Transverse colon (tissue), 4 donors: ENCODE results near the gene ANKRD34A. TPM values are rescaled to one million over a fixed set of nuclear protein-coding genes. Genes with fewer than 3 reads are reported as not detected.

Experiments used
- DNase-seq: peaks from one replicate; pipeline ENCODE4 v3.0.0-alpha.2; 2019
- H3K27ac ChIP-seq, 4 donors: fragments of 200-600 bp; sonication (generic); 2 replicates each; pipeline ENCODE4 v1.5.1; 2016 to 2018; ENCODE audit warnings: inconsistent platforms in 4 of 4
- H3K27me3 ChIP-seq: fragments of 200-600 bp; sonication (generic); 2 replicates; pipeline ENCODE4 v1.5.1; 2017; ENCODE audit warnings: inconsistent platforms
- H3K36me3 ChIP-seq, 4 donors: fragments of 200-600 bp; sonication (generic); 2 replicates each; pipeline ENCODE4 v1.5.1; 2017 to 2019; ENCODE audit warnings: inconsistent platforms in 4 of 4
- H3K4me1 ChIP-seq, 4 donors: fragments of 200-600 bp; sonication (generic); 2 replicates each; pipeline ENCODE4 v1.5.1; 2017 to 2020; ENCODE audit warnings: inconsistent platforms in 4 of 4
- H3K4me3 ChIP-seq, 4 donors: fragments of 200-600 bp; sonication (generic); 1 replicate in 1 of 4; 2 replicates in 3 of 4; pipeline versions ENCODE4 v1.5.1 to v1.6.1; 2017 to 2019; ENCODE audit warnings: inconsistent platforms in 4 of 4
- H3K9me3 ChIP-seq, 2 donors: fragments of 200-600 bp; sonication (generic); 2 replicates each; pipeline ENCODE4 v1.5.1; 2017 to 2019; ENCODE audit warnings: inconsistent platforms in 2 of 2
- EP300 ChIP-seq: sonication (generic); formaldehyde crosslinking; IDR thresholded peaks from one replicate; pipeline ENCODE4 v1.6.1; 2017; ENCODE audit warnings: antibody characterized with exemption, low read depth
- POLR2A ChIP-seq: fragments of 450-650 bp; IDR thresholded peaks from one replicate; pipeline ENCODE4 v1.6.1; 2016; ENCODE audit warnings: antibody characterized with exemption, mild to moderate bottlenecking, moderate library complexity
- POLR2AphosphoS5 ChIP-seq, 3 donors: sonication (generic); formaldehyde crosslinking; IDR thresholded peaks; one replicate each; pipeline ENCODE4 v1.6.1; 2016; ENCODE audit warnings: antibody characterized with exemption in 3 of 3
- WGBS, 2 donors: methylation state at CpG; one replicate each; pipeline ENCODE4 v1.1.5; 2018; ENCODE audit warnings: low coverage in 1 of 2; 5-methylcytosine and 5-hydroxymethylcytosine counted together
- in situ Hi-C, 4 donors: fragments of 200-750 bp; cut with MboI; loops; one replicate each; pipeline versions ENCODE4 v1.15.0 to v1.15.1; 2017; ENCODE audit warnings: low sequenced_read_pairs in 3 of 4, low pct_ligation_motif_present in 1 of 4, low pct_unique_long_range_greater_than_20kb in 1 of 4
- intact Hi-C: fragments of 100-400 bp; cut with DNase I; formaldehyde crosslinking; loops from one replicate; pipeline ENCODE4 v1.15.1; 2023; ENCODE audit warnings: low total_unique reads
- total RNA-seq, 4 donors: library from RNA; depleted of rRNA; stranded (reverse); fragments of >200 nt; gene quantifications; one replicate each; pipeline ENCODE4 v1.1.0, GENCODE V29; 2016
- TF ChIP-seq, protein P1 (sequence below), 5 experiments: fragments of 200-600 bp in 3 of 5; fragments of 450-650 bp in 2 of 5; sonication (generic) in 3 of 5; IDR thresholded peaks; 1 replicate in 2 of 5; 2 replicates in 3 of 5; pipeline ENCODE4 v1.5.1; 2016 to 2017; ENCODE audit warnings: antibody characterized with exemption in 5 of 5, inconsistent platforms in 3 of 5, mild to moderate bottlenecking in 2 of 5, moderate library complexity in 1 of 5

The ANKRD34A gene
- total RNA-seq, 4 donors from 2014 or later = 0.41 to 4.1 (median 0.64) TPM; not detected in 1

DNA sequence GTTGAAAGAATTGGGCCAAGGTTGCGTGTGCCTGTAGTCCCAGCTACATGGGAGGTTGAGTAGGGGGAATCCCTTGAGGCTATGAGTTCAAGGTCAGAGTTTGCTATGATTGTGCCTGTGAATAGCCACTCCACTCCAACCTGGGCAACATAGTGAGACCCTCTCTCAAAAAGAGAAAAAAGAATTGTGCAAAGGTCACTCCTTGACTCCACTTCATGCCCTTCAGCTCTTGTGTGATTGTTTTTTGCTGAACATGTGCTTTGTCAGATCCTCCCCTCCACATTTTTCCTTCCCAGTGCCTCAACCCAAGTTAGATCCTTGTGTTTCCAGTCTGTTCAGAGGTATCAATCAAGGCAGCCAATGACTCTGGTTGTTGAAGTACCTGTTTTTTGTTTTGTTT is 23.6 kb upstream of the ANKRD34A start:
- DNase-seq = no peak
- peak; percentile 32 for TF ChIP-seq POLR2A
- TF ChIP-seq EP300 = no peak
- TF ChIP-seq POLR2AphosphoS5 (IDR thresholded peaks at IDR 0.05) = peak in 2 of 3 donors; percentile 51 to 80
- Histone ChIP-seq H3K27ac (peak overlapping the region; percentile 96 to 99 (median 98)), H3K9me3 (no peaks in the 10 kb centered on the region), H3K36me3 (peaks cover 0 to 7% (median 4%) of the 10 kb centered on the region in 4 donors), H3K4me3 (no peak overlapping the region), H3K27me3 (no peaks in the 10 kb centered on the region), H3K4me1 (peaks cover 41 to 57% (median 47%) of the 10 kb centered on the region in 4 donors)
- 100% methylated on average over 1 of the region's 1 CpG for WGBS, 2 donors
- in situ Hi-C loops = no loop called here
- intact Hi-C loops = no loop called here

DNA sequence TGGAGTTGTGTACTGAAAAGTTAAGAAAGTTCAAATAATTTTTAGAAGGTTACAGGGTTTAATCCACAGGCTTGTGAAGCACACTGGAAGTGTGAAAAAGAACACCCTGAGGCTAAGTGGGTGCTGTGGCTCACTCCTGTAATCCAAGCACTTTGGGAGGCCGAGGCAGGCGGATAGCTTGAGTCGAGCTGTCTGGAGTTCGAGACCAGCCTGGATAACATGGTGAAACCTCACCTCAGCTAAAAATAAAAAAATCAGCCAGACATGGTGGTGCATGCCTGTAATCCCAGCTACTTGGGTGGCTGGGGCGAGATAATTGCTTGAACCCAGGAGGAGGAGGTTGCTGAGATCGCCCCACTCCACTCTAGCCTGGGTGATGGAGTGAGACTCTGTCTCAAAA is 22.2 kb upstream of the ANKRD34A start:
- H3K27me3 ChIP-seq = no peaks in the 10 kb centered on the region
- no peak for DNase-seq
- TF ChIP-seq, protein P1, sequence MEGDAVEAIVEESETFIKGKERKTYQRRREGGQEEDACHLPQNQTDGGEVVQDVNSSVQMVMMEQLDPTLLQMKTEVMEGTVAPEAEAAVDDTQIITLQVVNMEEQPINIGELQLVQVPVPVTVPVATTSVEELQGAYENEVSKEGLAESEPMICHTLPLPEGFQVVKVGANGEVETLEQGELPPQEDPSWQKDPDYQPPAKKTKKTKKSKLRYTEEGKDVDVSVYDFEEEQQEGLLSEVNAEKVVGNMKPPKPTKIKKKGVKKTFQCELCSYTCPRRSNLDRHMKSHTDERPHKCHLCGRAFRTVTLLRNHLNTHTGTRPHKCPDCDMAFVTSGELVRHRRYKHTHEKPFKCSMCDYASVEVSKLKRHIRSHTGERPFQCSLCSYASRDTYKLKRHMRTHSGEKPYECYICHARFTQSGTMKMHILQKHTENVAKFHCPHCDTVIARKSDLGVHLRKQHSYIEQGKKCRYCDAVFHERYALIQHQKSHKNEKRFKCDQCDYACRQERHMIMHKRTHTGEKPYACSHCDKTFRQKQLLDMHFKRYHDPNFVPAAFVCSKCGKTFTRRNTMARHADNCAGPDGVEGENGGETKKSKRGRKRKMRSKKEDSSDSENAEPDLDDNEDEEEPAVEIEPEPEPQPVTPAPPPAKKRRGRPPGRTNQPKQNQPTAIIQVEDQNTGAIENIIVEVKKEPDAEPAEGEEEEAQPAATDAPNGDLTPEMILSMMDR (IDR thresholded peaks at IDR 0.05) = no peak
- TF ChIP-seq POLR2A = no peak
- no peak for TF ChIP-seq POLR2AphosphoS5 (IDR thresholded peaks at IDR 0.05)
- TF ChIP-seq EP300 = no peak
- intact Hi-C loops (no loop called here), in situ Hi-C loops (no loop called here)
- no peaks in the 10 kb centered on the region for H3K36me3 ChIP-seq
- peak overlapping the region; percentile 97 to 99 (median 98) for H3K27ac ChIP-seq
- no peaks in the 10 kb centered on the region for H3K9me3 ChIP-seq
- 90 to 98% methylated on average over 6 of the region's 6 CpGs for WGBS, 2 donors
- H3K4me3 ChIP-seq = no peak overlapping the region
- H3K4me1 ChIP-seq = peaks cover 44 to 57% (median 51%) of the 10 kb centered on the region in 4 donors

DNA sequence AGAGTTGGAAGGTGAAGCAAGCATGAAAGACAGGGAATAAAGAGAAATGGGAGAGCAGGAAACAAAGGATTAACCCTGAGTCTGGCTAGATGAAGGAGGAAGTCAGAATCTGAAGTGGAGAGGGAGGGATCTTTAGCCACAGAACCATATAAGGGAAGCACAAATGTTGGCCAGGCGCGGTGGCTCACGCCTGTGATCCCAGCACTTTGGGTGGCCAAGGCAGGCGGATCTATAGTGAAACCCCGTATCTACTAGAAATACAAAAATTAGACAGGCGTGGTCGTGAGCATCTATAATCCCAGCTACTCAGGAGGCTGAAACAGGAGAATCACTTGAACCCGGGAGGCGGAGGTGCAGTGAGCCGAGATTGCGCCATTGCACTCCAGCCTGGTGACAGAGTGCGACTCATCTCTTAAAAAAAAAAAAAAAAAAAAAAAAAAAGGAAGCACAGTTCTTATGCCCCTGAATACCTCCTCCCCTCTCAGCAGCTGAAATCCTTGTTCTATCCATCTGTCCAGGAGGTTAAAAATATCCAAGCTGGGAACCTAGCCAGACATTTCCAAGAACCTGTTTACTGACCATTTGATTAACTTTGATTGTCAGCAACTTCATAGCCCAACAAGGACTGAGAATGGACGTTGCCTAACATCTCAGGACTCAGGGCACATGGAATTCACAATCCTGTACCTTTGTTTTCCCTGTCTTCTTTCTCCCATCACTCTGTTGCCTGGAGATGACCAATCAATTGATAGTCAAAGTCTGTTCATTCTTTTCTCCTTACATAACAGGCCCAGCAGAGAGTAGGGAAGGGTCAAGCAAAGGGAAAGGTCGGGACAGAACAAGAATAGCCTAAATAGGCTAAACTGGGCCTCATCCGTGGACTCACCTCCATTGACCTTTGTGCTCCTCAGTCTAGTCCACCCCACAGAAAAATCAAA is 21.4 kb upstream of the ANKRD34A start:
- no peak for DNase-seq
- no peaks in the 10 kb centered on the region for H3K9me3 ChIP-seq
- no peaks in the 10 kb centered on the region for H3K27me3 ChIP-seq
- TF ChIP-seq EP300 (no peak), POLR2AphosphoS5 (IDR thresholded peaks at IDR 0.05) (peak in 2 of 3 donors; percentile 49 to 67), POLR2A (peak; percentile 20)
- TF ChIP-seq, protein P1 (IDR thresholded peaks at IDR 0.05) = no peak
- no peak overlapping the region for H3K4me3 ChIP-seq
- 32 to 40% methylated on average over 3 to 15 of the region's 15 CpGs for WGBS, 2 donors
- no peaks in the 10 kb centered on the region for H3K36me3 ChIP-seq
- intact Hi-C loops (no loop called here), in situ Hi-C loops (no loop called here)
- peak overlapping the region; percentile 97 to 99 (median 98) for H3K27ac ChIP-seq
- H3K4me1 ChIP-seq = peaks cover 50 to 64% (median 56%) of the 10 kb centered on the region in 4 donors

DNA sequence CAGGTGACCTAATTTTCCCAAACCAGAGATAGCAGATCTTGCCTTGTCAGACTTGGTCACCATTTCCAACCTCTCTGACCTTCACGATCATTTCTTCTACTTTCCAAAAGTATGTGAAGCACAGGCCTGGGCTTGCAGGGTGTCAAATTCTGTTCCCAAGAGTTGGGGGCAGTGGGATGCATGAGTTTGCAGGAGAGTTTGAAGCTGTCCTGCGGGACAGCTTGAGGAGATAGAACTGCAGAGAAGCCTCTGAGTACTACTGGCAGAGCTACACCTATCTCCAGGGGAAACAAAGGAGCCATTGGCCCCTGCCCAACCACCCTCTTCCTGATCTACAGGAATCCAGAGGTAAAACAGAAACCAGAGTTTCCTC is 20.7 kb upstream of the ANKRD34A start:
- Histone ChIP-seq H3K27ac (peak overlapping the region; percentile 97 to 99 (median 98)), H3K4me3 (no peak overlapping the region), H3K9me3 (no peaks in the 10 kb centered on the region), H3K36me3 (no peaks in the 10 kb centered on the region), H3K4me1 (peaks cover 57 to 67% (median 62%) of the 10 kb centered on the region in 4 donors), H3K27me3 (no peaks in the 10 kb centered on the region)
- TF ChIP-seq EP300 = no peak
- TF ChIP-seq, protein P1 (IDR thresholded peaks at IDR 0.05) = no peak
- no peak for TF ChIP-seq POLR2AphosphoS5 (IDR thresholded peaks at IDR 0.05)
- TF ChIP-seq POLR2A = no peak
- intact Hi-C loops = no loop called here
- DNase-seq = no peak
- in situ Hi-C loops = no loop called here
- WGBS, 2 donors = 20 to 65% methylated on average over 2 of the region's 2 CpGs
